ENCODE results near the gene CTSG. TPM values are rescaled to one million over a fixed set of nuclear protein-coding genes. Genes with fewer than 3 reads are reported as not detected.
"Not testable (repeated sequence)": the region's sequence is repeated elsewhere in the genome, so short reads cannot be mapped to it uniquely, and the experiment has no call there.

Gene CTSG
- total and polyA plus RNA-seq, 4 donors = 0.55 to 9.6 (median 3.5) TPM

DNA sequence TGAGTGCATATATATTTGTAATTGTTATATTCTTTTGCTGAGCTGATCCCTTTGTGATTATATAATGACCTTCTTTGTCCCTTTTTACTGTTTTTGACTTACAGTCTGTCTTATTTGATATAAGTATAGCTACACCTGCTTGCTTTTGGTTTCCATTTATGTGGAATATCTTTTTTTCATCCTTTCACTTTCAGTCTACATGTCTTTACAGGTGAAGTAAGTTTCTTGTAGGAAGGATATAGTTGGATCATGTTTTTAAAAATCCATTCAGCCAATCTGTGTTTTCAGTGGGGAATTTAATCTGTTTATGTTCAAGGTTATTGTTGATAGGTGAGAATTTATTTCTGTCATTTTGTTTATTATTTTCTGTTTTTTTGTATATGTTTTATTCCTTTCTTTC, 21.4 kb upstream of the CTSG start:
- H3K36me3 ChIP-seq (ENCODE audit: control insufficient read depth in 4 of 4, insufficient read depth in 4 of 4, low read length in 4 of 4) = no peaks in the 10 kb centered on the region
- H3K4me1 ChIP-seq (ENCODE audit: control insufficient read depth in 5 of 5, insufficient read depth in 5 of 5, low read length in 5 of 5) = no peaks in the 10 kb centered on the region
- H3K9ac ChIP-seq (ENCODE audit: insufficient read depth in 1 of 2, low read length in 2 of 2) = no peak overlapping the region
- no peaks in the 10 kb centered on the region for H3K27me3 ChIP-seq (ENCODE audit: control insufficient read depth in 3 of 3, insufficient read depth in 3 of 3, low read length in 2 of 3)
- H3K4me3 ChIP-seq = no peak overlapping the region
- TF ChIP-seq, protein P1, sequence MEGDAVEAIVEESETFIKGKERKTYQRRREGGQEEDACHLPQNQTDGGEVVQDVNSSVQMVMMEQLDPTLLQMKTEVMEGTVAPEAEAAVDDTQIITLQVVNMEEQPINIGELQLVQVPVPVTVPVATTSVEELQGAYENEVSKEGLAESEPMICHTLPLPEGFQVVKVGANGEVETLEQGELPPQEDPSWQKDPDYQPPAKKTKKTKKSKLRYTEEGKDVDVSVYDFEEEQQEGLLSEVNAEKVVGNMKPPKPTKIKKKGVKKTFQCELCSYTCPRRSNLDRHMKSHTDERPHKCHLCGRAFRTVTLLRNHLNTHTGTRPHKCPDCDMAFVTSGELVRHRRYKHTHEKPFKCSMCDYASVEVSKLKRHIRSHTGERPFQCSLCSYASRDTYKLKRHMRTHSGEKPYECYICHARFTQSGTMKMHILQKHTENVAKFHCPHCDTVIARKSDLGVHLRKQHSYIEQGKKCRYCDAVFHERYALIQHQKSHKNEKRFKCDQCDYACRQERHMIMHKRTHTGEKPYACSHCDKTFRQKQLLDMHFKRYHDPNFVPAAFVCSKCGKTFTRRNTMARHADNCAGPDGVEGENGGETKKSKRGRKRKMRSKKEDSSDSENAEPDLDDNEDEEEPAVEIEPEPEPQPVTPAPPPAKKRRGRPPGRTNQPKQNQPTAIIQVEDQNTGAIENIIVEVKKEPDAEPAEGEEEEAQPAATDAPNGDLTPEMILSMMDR (IDR thresholded peaks at IDR 0.05; ENCODE audit: control extremely low read depth, extremely low read depth) = no peak
- no peak for DNase-seq
- peaks cover 0 to 9% (median 5%) of the 10 kb centered on the region in 4 donors for H3K9me3 ChIP-seq (ENCODE audit: control insufficient read depth in 4 of 4, insufficient read depth in 3 of 4, low read length in 3 of 4)
- no peak overlapping the region for H3K27ac ChIP-seq (ENCODE audit: low read depth in 1 of 2, low read length in 1 of 2)
- ATAC-seq (ENCODE audit: insufficient read depth, low FRiP score) = no peak

DNA sequence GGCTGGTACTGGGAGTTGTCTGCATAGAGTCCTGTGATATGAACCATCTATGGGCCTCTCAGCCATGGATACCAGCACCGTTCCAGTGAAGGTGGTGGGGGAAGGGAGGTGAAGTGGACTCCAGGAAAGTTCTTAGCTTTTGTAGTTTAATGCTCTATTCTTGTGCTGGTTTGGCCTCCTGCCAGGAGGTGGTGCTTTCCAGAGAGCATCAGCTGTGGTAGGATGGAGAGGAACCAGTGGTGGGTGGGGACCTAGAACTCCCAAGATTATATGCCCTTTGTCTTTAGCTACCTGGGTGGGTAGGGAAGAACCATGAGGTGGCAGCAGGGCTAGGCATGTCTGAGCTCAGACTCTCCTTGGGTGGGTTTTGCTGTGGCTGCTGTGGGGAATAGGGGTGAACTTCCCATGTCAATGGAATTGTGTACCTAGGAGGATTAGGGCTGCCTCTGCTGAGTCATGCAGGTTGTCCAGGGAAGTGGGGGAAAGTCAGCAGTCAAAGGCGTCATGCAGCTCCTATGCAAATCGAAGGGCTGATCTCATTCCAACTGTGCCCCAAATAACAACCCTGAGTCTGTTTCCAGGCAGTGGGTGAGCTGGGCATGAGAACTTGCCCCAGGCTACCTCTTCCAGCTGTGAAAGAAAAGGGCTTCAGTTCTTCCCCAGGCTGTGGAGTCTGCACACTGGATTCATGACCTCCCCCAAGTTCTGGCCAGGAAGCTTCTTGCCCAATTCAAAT, 19.2 kb upstream of the CTSG start:
- ATAC-seq (ENCODE audit: insufficient read depth, low FRiP score) (no peak), DNase-seq (no peak)
- TF ChIP-seq, protein P1 (IDR thresholded peaks at IDR 0.05; ENCODE audit: control extremely low read depth, extremely low read depth) = no peak
- 79 to 81% methylated on average over 3 of the region's 3 CpGs for WGBS, 2 donors
- Histone ChIP-seq H3K27me3 (ENCODE audit: control insufficient read depth in 3 of 3, insufficient read depth in 3 of 3, low read length in 2 of 3) (no peaks in the 10 kb centered on the region), H3K9ac (ENCODE audit: insufficient read depth in 1 of 2, low read length in 2 of 2) (no peak overlapping the region), H3K36me3 (ENCODE audit: control insufficient read depth in 4 of 4, insufficient read depth in 4 of 4, low read length in 4 of 4) (no peaks in the 10 kb centered on the region), H3K27ac (ENCODE audit: low read depth in 1 of 2, low read length in 1 of 2) (no peak overlapping the region), H3K9me3 (ENCODE audit: control insufficient read depth in 4 of 4, insufficient read depth in 3 of 4, low read length in 3 of 4) (peaks cover 0 to 9% (median 6%) of the 10 kb centered on the region in 4 donors), H3K4me3 (no peak overlapping the region), H3K4me1 (ENCODE audit: control insufficient read depth in 5 of 5, insufficient read depth in 5 of 5, low read length in 5 of 5) (no peaks in the 10 kb centered on the region)

DNA sequence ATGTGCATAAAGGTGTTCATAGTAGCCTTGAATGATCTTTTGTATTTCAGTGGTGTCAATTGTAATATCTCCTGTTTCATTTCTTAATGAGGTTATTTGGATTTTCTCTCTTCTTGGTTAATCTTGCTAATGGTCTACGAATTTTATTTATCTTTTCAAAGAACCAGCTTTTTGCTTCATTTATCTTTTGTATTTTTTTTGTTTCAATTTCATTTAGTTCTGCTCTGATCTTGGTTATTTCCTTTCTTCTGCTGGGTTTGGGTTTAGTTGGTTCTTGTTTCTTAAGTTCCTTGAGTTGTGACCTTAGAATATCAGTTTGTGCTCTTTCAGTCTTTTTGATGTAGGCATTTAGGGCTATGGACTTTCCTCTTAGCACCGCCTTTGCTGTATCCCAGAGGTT, 15.0 kb upstream of the CTSG start:
- WGBS, 2 donors = 80 to 91% methylated on average over 2 of the region's 2 CpGs
- peaks cover 0 to 17% (median 2%) of the 10 kb centered on the region in 4 donors for H3K9me3 ChIP-seq (ENCODE audit: control insufficient read depth in 4 of 4, insufficient read depth in 3 of 4, low read length in 3 of 4)
- not testable (repeated sequence) for H3K27me3 ChIP-seq (ENCODE audit: control insufficient read depth in 3 of 3, insufficient read depth in 3 of 3, low read length in 2 of 3); H3K36me3 ChIP-seq (ENCODE audit: control insufficient read depth in 4 of 4, insufficient read depth in 4 of 4, low read length in 4 of 4); H3K27ac ChIP-seq (ENCODE audit: low read depth in 1 of 2, low read length in 1 of 2); H3K4me3 ChIP-seq; H3K4me1 ChIP-seq (ENCODE audit: control insufficient read depth in 5 of 5, insufficient read depth in 5 of 5, low read length in 5 of 5); ATAC-seq (ENCODE audit: insufficient read depth, low FRiP score); H3K9ac ChIP-seq (ENCODE audit: insufficient read depth in 1 of 2, low read length in 2 of 2); DNase-seq

DNA sequence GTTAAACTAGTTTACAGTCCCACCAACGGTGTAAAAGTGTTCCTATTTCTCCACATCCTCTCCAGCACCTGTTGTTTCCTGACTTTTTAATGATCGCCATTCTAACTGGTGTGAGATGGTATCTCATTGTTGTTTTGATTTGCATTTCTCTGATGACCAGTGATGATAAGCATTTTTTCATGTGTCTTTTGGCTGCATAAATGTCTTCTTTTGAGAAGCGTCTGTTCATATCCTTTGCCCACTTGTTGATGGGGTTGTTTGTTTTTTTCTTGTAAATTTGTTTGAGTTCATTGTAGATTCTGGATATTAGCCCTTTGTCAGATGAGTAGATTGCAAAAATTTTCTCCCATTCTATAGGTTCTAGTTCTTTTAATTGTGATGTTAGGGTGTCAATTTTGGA, 8.4 kb upstream of the CTSG start:
- not testable (repeated sequence) for H3K27ac ChIP-seq (ENCODE audit: low read depth in 1 of 2, low read length in 1 of 2); DNase-seq; H3K9me3 ChIP-seq (ENCODE audit: control insufficient read depth in 4 of 4, insufficient read depth in 3 of 4, low read length in 3 of 4); H3K4me3 ChIP-seq; H3K9ac ChIP-seq (ENCODE audit: insufficient read depth in 1 of 2, low read length in 2 of 2); H3K4me1 ChIP-seq (ENCODE audit: control insufficient read depth in 5 of 5, insufficient read depth in 5 of 5, low read length in 5 of 5); ATAC-seq (ENCODE audit: insufficient read depth, low FRiP score); H3K36me3 ChIP-seq (ENCODE audit: control insufficient read depth in 4 of 4, insufficient read depth in 4 of 4, low read length in 4 of 4); H3K27me3 ChIP-seq (ENCODE audit: control insufficient read depth in 3 of 3, insufficient read depth in 3 of 3, low read length in 2 of 3)
- WGBS, 2 donors = 86 to 88% methylated on average over 1 to 3 of the region's 3 CpGs

Measured in lung (tissue), 12 donors.